ENCODE results near the gene C2CD4A. TPM values are rescaled to one million over a fixed set of nuclear protein-coding genes. Genes with fewer than 3 reads are reported as not detected.

The C2CD4A gene
- total and polyA plus RNA-seq, 2 of the 4 experiments (the other 2 are of a cell fraction), result not detected

- TF ChIP-seq RAD21 (IDR thresholded peaks at IDR 0.05; ENCODE audit: low read length), result no peak
- no peak for TF ChIP-seq ELK1 (IDR thresholded peaks at IDR 0.05; ENCODE audit: borderline replicate concordance, low read depth, low read length)
Observed at GRCh38 chr15:62060896-62061280, 5.9 kb upstream of the C2CD4A start (continued).

- H3K9ac ChIP-seq (ENCODE audit: low read depth, low read length), result no peak overlapping the region
- H3K9me1 ChIP-seq (ENCODE audit: insufficient read depth, low read length), result no peaks in the 10 kb centered on the region; the same call in 1 of the 2 replicates
- H2BK20ac ChIP-seq (ENCODE audit: low read depth, low read length), result no peak overlapping the region
- POLR2A ChIA-PET (ENCODE audit: unreplicated experiment), result no interaction called here
- no peak overlapping the region for H2BK120ac ChIP-seq (ENCODE audit: low read depth, low read length)
- H3K79me1 ChIP-seq (ENCODE audit: low read depth in 1 of 2, low read length in 2 of 2), result peaks cover 0 to 8% of the 10 kb centered on the region in 2 experiments; a peak in 2 of 4 replicates
- no peak overlapping the region for H3K4me3 ChIP-seq (ENCODE audit: insufficient read depth, low read depth, low read length)
- no peaks in the 10 kb centered on the region for H4K20me1 ChIP-seq (ENCODE audit: insufficient read depth, low read length)
- H3K27ac ChIP-seq (ENCODE audit: insufficient read depth, low read length), result no peak overlapping the region
- intact Hi-C loops (cut with micrococcal nuclease) (loop anchor here (10.0 kb wide), 1 partner anchor 191 kb away; no protein-coding TSS in a partner anchor), dilution Hi-C loops (cut with HindIII; ENCODE audit: low sequenced_read_pairs, unreplicated experiment) (no loop called here), in situ Hi-C loops (cut with MboI; ENCODE audit: low sequenced_read_pairs) (no loop called here)
- H4K5ac ChIP-seq (ENCODE audit: low read depth, low read length), result no peak overlapping the region
- H3K36me3 ChIP-seq (ENCODE audit: control insufficient read depth, insufficient read depth, low read length), result no peaks in the 10 kb centered on the region
- H2BK5ac ChIP-seq (ENCODE audit: low read depth, low read length, poor library complexity, severe bottlenecking), result no peak overlapping the region
- DNase-seq (no peak), ATAC-seq (ENCODE audit: low read depth) (no peak)
- no peak overlapping the region for H3K14ac ChIP-seq (replicated peaks; ENCODE audit: low read depth, low read length)
- H4K91ac ChIP-seq (ENCODE audit: insufficient read depth, low read depth, low read length), result no peak overlapping the region
- H3K23ac ChIP-seq (ENCODE audit: low read depth, low read length), result no peak overlapping the region
- H2BK15ac ChIP-seq (ENCODE audit: low read depth, low read length), result no peak overlapping the region
- no peak overlapping the region for H3K56ac ChIP-seq (ENCODE audit: extremely low read depth, insufficient read depth, low read length)
- no peaks in the 10 kb centered on the region for H3K9me3 ChIP-seq (ENCODE audit: control insufficient read depth, insufficient read depth, low read length)
- H2AFZ ChIP-seq (replicated peaks; ENCODE audit: low read length, poor library complexity), result no peak overlapping the region
- no peaks in the 10 kb centered on the region for H3K4me1 ChIP-seq (ENCODE audit: control insufficient read depth, insufficient read depth, low read length)
- BruUV-seq (replicated peaks), result no TSS peak
- H3K4ac ChIP-seq (ENCODE audit: low read depth, low read length), result no peak overlapping the region
- H2AK5ac ChIP-seq (ENCODE audit: low read depth, low read length), result no peak overlapping the region
- WGBS, 2 experiments (ENCODE audit: extremely low coverage in 2 of 2, insufficient read length in 1 of 2), result 83% methylated on average over 1 of the region's 6 CpGs; no CpG with 5 or more reads in 1 of the 2 experiments
- no peak overlapping the region for H3K4me2 ChIP-seq (ENCODE audit: low read depth, low read length)
- CTCF ChIA-PET, result no interaction called here
- H3K27me3 ChIP-seq (ENCODE audit: control insufficient read depth, insufficient read depth, low read length), result peaks cover 41% of the 10 kb centered on the region
- no peak overlapping the region for H3K18ac ChIP-seq (ENCODE audit: low read depth, low read length)
- no peak overlapping the region for H4K8ac ChIP-seq (ENCODE audit: low read depth in 2 of 2, low read length in 2 of 2)
- no peak overlapping the region for H2AK9ac ChIP-seq (replicated peaks; ENCODE audit: low read depth, low read length, poor library complexity)
- no peak for TF ChIP-seq FOS (IDR thresholded peaks at IDR 0.05; ENCODE audit: low read depth, low read length)
- no peak for TF ChIP-seq RCOR1 (IDR thresholded peaks at IDR 0.05; ENCODE audit: insufficient replicate concordance, low read length)
- TF ChIP-seq USF2 (IDR thresholded peaks at IDR 0.05; ENCODE audit: low read depth, low read length), result no peak
- no peak for TF ChIP-seq MAZ (IDR thresholded peaks at IDR 0.05; ENCODE audit: borderline replicate concordance, low read depth, low read length)
- no peak for TF ChIP-seq CHD1 (IDR thresholded peaks at IDR 0.05; ENCODE audit: low read depth, low read length)
- TF ChIP-seq CEBPB (IDR thresholded peaks at IDR 0.05; ENCODE audit: low read depth, low read length), result no peak
- no peak for TF ChIP-seq RFX5 (IDR thresholded peaks at IDR 0.05; ENCODE audit: low read depth, low read length)
- no peak for TF ChIP-seq CTCF (conservative IDR thresholded peaks at IDR 0.05; ENCODE audit: low read depth, low read length)
- no peak for TF ChIP-seq NFE2L2 (IDR thresholded peaks at IDR 0.05; ENCODE audit: low read depth, low read length)
- no peak for TF ChIP-seq MAFK (IDR thresholded peaks at IDR 0.05; ENCODE audit: low read depth, low read length)
- TF ChIP-seq MXI1 (IDR thresholded peaks at IDR 0.05; ENCODE audit: borderline replicate concordance, low read depth, low read length), result no peak
Observed at GRCh38 chr15:62063825-62064635, 2.7 kb upstream of the C2CD4A start.

Measured in IMR-90 (cell line).